ENCODE data around the gene ZP1. TPM values are rescaled to one million over a fixed set of nuclear protein-coding genes. Genes with fewer than 3 reads are reported as not detected.
"Not testable (repeated sequence)": the region's sequence is repeated elsewhere in the genome, so short reads cannot be mapped to it uniquely, and the experiment has no call there.

ZP1 gene
- not detected in 2 replicates for total RNA-seq (ENCODE audit: low replicate concordance)

- no peak within 1 kb of the TSS for H3K4me3 ChIP-seq (ENCODE audit: low read depth, low read length)
- no peak for TF ChIP-seq CTCF (IDR thresholded peaks at IDR 0.05; ENCODE audit: insufficient read depth, low read length)
- no peak for DNase-seq (ENCODE audit: low read depth)
Observed at GRCh38 chr11:60866911-60867870, at the start of gene ZP1. TSS of gene ZP1 (plus strand) at chr11:60867542. CDS start at chr11:60867562, 20 bp downstream.

- TF ChIP-seq CTCF (IDR thresholded peaks at IDR 0.05; ENCODE audit: insufficient read depth, low read length) = no peak
- no peak for DNase-seq (ENCODE audit: low read depth)
- no peak overlapping the region for H3K4me3 ChIP-seq (ENCODE audit: low read depth, low read length)
Observed at GRCh38 chr11:60818057-60818456, 49.3 kb upstream of the ZP1 start.

GRCh38 chr11:60821827-60822599 is 45.3 kb upstream of the ZP1 start:
- DNase-seq (ENCODE audit: low read depth) = no peak
- no peak overlapping the region for H3K4me3 ChIP-seq (ENCODE audit: low read depth, low read length)
- TF ChIP-seq CTCF (IDR thresholded peaks at IDR 0.05; ENCODE audit: insufficient read depth, low read length) = no peak

GRCh38 chr11:60823745-60824306 is 43.5 kb upstream of the ZP1 start:
- not testable (repeated sequence) for H3K4me3 ChIP-seq (ENCODE audit: low read depth, low read length); DNase-seq (ENCODE audit: low read depth)

- DNase-seq (ENCODE audit: low read depth) = no peak
- TF ChIP-seq CTCF (IDR thresholded peaks at IDR 0.05; ENCODE audit: insufficient read depth, low read length) = no peak
- no peak overlapping the region for H3K4me3 ChIP-seq (ENCODE audit: low read depth, low read length)
Observed at GRCh38 chr11:60825118-60825517, 42.2 kb upstream of the ZP1 start.

- no peak overlapping the region for H3K4me3 ChIP-seq (ENCODE audit: low read depth, low read length)
- no peak for TF ChIP-seq CTCF (IDR thresholded peaks at IDR 0.05; ENCODE audit: insufficient read depth, low read length)
- no peak for DNase-seq (ENCODE audit: low read depth)
Observed at GRCh38 chr11:60825790-60826189, 41.6 kb upstream of the ZP1 start.

All from fibroblast of the aortic adventitia (primary cell).